Prostate gland (tissue), 2 donors: ENCODE results near the gene NUDCD3. TPM values are rescaled to one million over a fixed set of nuclear protein-coding genes. Genes with fewer than 3 reads are reported as not detected.

Experiments
- DNase-seq: peaks from one replicate; pipeline ENCODE4 v3.0.0-alpha.2; 2019; ENCODE audit warnings: low spot score
- H3K27ac ChIP-seq, 2 donors: fragments of 200-600 bp; sonication (generic); 2 replicates each; pipeline ENCODE4 v1.5.1; 2017 to 2019
- H3K27me3 ChIP-seq: fragments of 200-600 bp; sonication (generic); replicated peaks from 2 replicates; pipeline ENCODE4 v1.5.1; 2019; ENCODE audit not compliant: insufficient read depth
- H3K36me3 ChIP-seq, 2 donors: fragments of 200-600 bp; sonication (generic); 1 replicate in 1 of 2; 2 replicates in 1 of 2; pipeline versions ENCODE4 v1.5.1 to v1.8.1; 2017 to 2019
- H3K4me1 ChIP-seq: fragments of 200-600 bp; sonication (generic); replicated peaks from 2 replicates; pipeline ENCODE4 v1.5.1; 2019
- H3K4me3 ChIP-seq, 2 donors: fragments of 200-600 bp; sonication (generic); 2 replicates each; pipeline ENCODE4 v1.5.1; 2017 to 2019
- H3K9me3 ChIP-seq: fragments of 200-600 bp; sonication (generic); 2 replicates; pipeline ENCODE4 v1.5.1; 2017
- POLR2A ChIP-seq: fragments of 450-650 bp; IDR thresholded peaks from one replicate; pipeline ENCODE4 v1.6.1; 2016; ENCODE audit warnings: antibody characterized with exemption, mild to moderate bottlenecking
- POLR2AphosphoS5 ChIP-seq: sonication (generic); formaldehyde crosslinking; IDR thresholded peaks from one replicate; pipeline ENCODE4 v1.6.1; 2017; ENCODE audit warnings: antibody characterized with exemption
- WGBS: methylation state at CpG from one replicate; pipeline ENCODE4 v1.1.5; 2018; 5-methylcytosine and 5-hydroxymethylcytosine counted together
- intact Hi-C: fragments of 100-400 bp; cut with DNase I; formaldehyde crosslinking; loops from one replicate; pipeline ENCODE4 v1.14.2; 2022
- total RNA-seq, 2 donors: library from RNA; depleted of rRNA; stranded (reverse); fragments of >200 nt; gene quantifications; one replicate each; pipeline ENCODE4 v1.1.0, GENCODE V29; 2016
- TF ChIP-seq, protein P1 (sequence below), 4 experiments: fragments of 200-600 bp in 2 of 4; fragments of 450-650 bp in 2 of 4; sonication (generic) in 2 of 4; IDR thresholded peaks; 1 replicate in 3 of 4; 2 replicates in 1 of 4; pipeline ENCODE4 v1.5.1; 2016 to 2019; ENCODE audit warnings: antibody characterized with exemption in 4 of 4, mild to moderate bottlenecking in 2 of 4, moderate library complexity in 2 of 4

The NUDCD3 gene
- total RNA-seq, 2 donors from 2014 or later: 55.2 to 55.9 TPM

DNA sequence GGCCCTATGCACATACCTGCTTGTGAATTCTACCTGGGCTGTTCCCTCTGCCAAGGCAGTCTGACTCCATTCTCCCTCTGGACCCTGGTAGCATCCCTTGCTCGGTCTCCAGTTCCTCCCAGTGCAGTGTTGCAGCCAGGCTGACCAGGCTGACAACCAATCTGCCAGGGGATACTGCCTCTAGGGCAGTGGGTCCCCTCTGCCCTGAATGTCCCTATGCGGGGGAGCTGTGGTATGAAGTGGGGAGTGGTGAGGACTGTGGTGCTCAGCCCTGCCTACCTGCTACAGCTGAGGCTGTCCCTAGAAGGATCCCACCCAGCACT lies 117.1 kb downstream of the NUDCD3 start:
- no peaks in the 10 kb centered on the region for H3K36me3 ChIP-seq
- H3K9me3 ChIP-seq: no peaks in the 10 kb centered on the region
- WGBS: 60% methylated on average over 2 of the region's 2 CpGs
- TF ChIP-seq POLR2A: no peak
- no peak for TF ChIP-seq POLR2AphosphoS5
- TF ChIP-seq, protein P1, sequence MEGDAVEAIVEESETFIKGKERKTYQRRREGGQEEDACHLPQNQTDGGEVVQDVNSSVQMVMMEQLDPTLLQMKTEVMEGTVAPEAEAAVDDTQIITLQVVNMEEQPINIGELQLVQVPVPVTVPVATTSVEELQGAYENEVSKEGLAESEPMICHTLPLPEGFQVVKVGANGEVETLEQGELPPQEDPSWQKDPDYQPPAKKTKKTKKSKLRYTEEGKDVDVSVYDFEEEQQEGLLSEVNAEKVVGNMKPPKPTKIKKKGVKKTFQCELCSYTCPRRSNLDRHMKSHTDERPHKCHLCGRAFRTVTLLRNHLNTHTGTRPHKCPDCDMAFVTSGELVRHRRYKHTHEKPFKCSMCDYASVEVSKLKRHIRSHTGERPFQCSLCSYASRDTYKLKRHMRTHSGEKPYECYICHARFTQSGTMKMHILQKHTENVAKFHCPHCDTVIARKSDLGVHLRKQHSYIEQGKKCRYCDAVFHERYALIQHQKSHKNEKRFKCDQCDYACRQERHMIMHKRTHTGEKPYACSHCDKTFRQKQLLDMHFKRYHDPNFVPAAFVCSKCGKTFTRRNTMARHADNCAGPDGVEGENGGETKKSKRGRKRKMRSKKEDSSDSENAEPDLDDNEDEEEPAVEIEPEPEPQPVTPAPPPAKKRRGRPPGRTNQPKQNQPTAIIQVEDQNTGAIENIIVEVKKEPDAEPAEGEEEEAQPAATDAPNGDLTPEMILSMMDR (IDR thresholded peaks at IDR 0.05): no peak
- H3K4me3 ChIP-seq: no peak overlapping the region
- H3K27me3 ChIP-seq: no peaks in the 10 kb centered on the region
- no peak overlapping the region for H3K27ac ChIP-seq
- no peaks in the 10 kb centered on the region for H3K4me1 ChIP-seq
- intact Hi-C loops: no loop called here
- no peak for DNase-seq

DNA sequence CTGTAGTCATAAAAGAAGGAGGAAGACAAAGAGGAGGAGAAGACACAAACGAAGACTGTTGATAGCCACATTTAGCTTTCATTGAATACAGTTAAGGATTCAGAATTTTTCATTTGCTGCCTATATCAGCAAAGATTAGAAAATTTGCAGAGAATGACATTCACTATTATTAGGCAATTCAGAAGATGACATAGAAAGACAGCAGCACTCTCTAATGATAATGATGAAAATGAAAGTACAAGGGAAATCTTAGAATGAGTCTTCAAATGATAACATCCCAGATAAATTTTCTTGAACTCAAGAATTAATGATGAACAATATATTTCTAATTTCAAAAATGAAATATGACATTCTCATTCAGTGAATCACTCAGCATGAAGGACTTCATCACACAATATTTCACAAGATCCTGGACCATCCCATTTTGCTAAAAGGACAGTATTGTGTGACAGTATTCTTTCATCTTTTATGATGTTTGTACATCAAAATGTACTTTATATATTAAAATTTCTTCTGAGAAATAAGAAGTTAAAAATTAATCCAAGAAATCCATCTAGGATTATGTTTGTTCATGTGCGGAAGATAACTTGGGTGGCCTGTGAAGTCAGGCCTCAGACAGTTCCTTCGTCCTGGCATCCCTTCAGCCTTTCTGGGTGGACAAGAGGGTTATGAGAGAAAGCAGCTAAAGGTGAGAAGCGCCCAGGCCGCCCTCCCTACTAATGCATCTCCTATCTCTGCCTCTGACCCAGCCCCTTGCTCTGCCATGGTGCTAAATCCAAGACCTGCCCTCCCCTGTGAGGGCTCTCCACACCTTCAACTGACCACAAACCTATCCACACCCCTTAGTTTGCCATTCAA lies 117.7 kb downstream of the NUDCD3 start:
- WGBS: 70% methylated on average over 5 of the region's 5 CpGs
- no peak for TF ChIP-seq POLR2AphosphoS5
- TF ChIP-seq, protein P1 (IDR thresholded peaks at IDR 0.05): no peak
- no peak for TF ChIP-seq POLR2A
- Histone ChIP-seq H3K9me3 (no peaks in the 10 kb centered on the region), H3K4me3 (no peak overlapping the region), H3K27ac (no peak overlapping the region), H3K36me3 (no peaks in the 10 kb centered on the region), H3K27me3 (no peaks in the 10 kb centered on the region), H3K4me1 (no peaks in the 10 kb centered on the region)
- no peak for DNase-seq
- intact Hi-C loops: no loop called here

DNA sequence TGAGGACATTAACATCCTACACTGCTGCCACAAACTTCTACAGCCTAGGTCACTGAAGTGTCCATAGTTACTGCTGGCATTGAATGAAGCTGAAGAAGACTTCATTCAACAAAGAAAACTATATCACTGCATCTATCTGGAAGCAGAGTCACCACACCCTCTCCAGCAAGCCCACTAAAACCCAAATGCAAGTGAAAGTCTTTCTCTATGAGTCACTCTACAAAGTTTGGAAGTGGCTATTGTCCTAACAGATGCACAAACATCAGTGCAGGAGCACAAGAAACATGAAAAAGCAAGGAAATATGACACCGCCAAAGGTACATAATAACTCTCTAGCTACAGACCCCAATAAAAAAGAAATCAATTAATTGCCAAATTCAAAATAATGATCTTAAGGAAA lies 121.6 kb downstream of the NUDCD3 start:
- Histone ChIP-seq H3K4me3 (no peak overlapping the region), H3K9me3 (no peaks in the 10 kb centered on the region), H3K27me3 (no peaks in the 10 kb centered on the region), H3K27ac (no peak overlapping the region), H3K4me1 (no peaks in the 10 kb centered on the region), H3K36me3 (no peaks in the 10 kb centered on the region)
- intact Hi-C loops: no loop called here
- 83% methylated on average over 1 of the region's 1 CpG for WGBS
- TF ChIP-seq POLR2AphosphoS5 (no peak), POLR2A (no peak)
- TF ChIP-seq, protein P1 (IDR thresholded peaks at IDR 0.05): no peak
- no peak for DNase-seq

DNA sequence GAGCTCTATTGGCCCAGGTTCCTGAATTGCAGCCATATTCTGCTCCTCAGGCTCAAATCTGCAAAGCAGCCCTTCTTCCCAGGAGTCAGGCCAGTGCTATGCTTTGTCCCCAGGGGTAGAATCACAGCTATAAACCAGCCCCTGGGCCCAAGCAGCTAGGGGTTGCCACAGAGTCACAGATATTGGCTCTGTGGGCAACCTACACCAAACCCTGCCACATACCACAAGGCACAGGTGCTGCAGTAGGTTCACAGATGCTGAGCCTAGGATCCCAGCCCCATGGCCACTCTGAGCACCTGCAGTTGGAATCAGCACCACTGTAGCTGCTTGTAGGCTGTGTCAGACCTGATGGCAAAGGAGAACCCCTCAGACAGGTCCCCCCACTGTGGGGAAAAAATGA lies 122.0 kb downstream of the NUDCD3 start:
- no peak overlapping the region for H3K27ac ChIP-seq
- no peaks in the 10 kb centered on the region for H3K36me3 ChIP-seq
- H3K27me3 ChIP-seq: no peaks in the 10 kb centered on the region
- H3K4me3 ChIP-seq: no peak overlapping the region
- no peak for DNase-seq
- TF ChIP-seq POLR2A (no peak), POLR2AphosphoS5 (no peak)
- TF ChIP-seq, protein P1 (IDR thresholded peaks at IDR 0.05): no peak
- no peaks in the 10 kb centered on the region for H3K4me1 ChIP-seq
- intact Hi-C loops: no loop called here
- H3K9me3 ChIP-seq: no peaks in the 10 kb centered on the region

DNA sequence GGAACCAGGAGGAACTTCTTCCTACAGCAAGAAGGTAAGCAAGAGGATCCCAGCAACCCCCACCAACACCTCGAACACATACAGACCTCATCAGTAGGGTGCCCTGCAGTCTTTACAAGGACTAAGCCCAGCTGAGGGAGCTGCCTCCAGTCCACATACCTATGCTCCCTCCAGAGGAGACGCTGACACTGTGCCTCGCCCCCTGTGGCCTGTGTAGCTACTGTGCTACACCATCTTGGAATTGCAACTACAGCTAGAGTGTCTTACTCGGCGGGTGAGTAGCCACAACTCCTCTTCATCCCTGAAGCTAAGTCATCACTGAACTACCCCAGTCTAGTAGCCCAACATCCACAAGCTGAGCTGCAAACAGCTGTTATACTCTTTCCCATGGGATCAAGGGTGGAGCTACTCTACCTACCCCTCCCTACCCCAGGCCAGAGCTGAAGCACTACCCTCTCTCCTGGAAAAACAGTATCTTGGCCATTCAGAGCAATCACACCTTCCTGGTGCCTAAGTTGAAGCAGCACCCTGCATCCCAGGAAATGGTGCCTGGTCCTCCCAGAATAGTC lies 122.9 kb downstream of the NUDCD3 start:
- no peaks in the 10 kb centered on the region for H3K27me3 ChIP-seq
- DNase-seq: no peak
- TF ChIP-seq, protein P1 (IDR thresholded peaks at IDR 0.05): no peak
- no peak for TF ChIP-seq POLR2A
- TF ChIP-seq POLR2AphosphoS5: no peak
- WGBS: 95% methylated on average over 5 of the region's 5 CpGs
- intact Hi-C loops: no loop called here
- no peak overlapping the region for H3K27ac ChIP-seq
- H3K4me3 ChIP-seq: no peak overlapping the region
- no peaks in the 10 kb centered on the region for H3K9me3 ChIP-seq
- no peaks in the 10 kb centered on the region for H3K4me1 ChIP-seq
- no peaks in the 10 kb centered on the region for H3K36me3 ChIP-seq
